ENCODE results near the gene AHRR. TPM values are rescaled to one million over a fixed set of nuclear protein-coding genes. Genes with fewer than 3 reads are reported as not detected.

AHRR gene
- total RNA-seq, 1 donor from 2014 or later, result 1.4 TPM

DNA sequence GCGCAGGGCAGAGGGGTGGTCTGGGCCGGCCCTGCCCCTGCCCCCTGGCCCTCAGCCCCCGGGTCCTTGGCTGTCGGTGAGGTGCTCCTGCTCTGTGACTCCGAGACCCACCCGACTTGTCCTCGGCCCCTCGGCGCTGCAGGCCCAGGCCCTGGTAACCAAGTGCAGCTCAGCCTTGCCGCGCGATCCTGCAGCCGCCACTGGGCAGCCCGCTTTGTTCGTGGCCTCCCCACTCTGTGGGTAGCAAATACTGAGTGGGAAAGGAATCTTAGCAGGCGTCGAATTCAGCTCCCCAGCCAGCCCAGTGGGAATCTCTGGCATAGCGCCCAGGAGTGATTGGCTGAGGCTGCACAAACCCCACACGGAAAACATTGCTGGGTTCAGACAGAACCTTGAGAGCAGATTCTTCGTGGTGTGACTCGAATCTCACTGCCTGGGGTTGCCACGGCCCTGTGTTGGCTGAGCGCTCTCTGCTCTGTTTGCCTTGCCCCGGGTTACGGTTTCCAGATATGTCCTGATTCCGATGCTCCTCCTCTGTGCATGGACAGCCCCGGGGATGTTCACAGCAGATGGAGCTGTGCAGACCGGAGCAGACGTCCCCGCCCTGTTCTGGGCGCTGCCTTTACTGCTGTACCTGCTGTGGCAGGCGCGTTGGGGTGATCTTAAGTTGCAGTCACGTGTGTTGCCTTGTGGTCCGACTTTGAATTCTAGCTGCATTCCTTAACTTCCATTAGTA lies 108.1 kb downstream of the AHRR start:
- DNase-seq, result no peak
- H3K36me3 ChIP-seq, result no peaks in the 10 kb centered on the region
- H3K4me3 ChIP-seq, result no peak overlapping the region
- intact Hi-C loops (cut with micrococcal nuclease), result no loop called here
- H3K27ac ChIP-seq (replicated peaks), result no peak overlapping the region
- TF ChIP-seq, protein P1, sequence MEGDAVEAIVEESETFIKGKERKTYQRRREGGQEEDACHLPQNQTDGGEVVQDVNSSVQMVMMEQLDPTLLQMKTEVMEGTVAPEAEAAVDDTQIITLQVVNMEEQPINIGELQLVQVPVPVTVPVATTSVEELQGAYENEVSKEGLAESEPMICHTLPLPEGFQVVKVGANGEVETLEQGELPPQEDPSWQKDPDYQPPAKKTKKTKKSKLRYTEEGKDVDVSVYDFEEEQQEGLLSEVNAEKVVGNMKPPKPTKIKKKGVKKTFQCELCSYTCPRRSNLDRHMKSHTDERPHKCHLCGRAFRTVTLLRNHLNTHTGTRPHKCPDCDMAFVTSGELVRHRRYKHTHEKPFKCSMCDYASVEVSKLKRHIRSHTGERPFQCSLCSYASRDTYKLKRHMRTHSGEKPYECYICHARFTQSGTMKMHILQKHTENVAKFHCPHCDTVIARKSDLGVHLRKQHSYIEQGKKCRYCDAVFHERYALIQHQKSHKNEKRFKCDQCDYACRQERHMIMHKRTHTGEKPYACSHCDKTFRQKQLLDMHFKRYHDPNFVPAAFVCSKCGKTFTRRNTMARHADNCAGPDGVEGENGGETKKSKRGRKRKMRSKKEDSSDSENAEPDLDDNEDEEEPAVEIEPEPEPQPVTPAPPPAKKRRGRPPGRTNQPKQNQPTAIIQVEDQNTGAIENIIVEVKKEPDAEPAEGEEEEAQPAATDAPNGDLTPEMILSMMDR (IDR thresholded peaks at IDR 0.05; ENCODE audit: borderline replicate concordance), result no peak
- peaks cover 8% of the 10 kb centered on the region for H3K27me3 ChIP-seq (ENCODE audit: low read depth)
- H3K9me3 ChIP-seq (replicated peaks), result no peaks in the 10 kb centered on the region
- H3K4me1 ChIP-seq, result peaks cover 10% of the 10 kb centered on the region

DNA sequence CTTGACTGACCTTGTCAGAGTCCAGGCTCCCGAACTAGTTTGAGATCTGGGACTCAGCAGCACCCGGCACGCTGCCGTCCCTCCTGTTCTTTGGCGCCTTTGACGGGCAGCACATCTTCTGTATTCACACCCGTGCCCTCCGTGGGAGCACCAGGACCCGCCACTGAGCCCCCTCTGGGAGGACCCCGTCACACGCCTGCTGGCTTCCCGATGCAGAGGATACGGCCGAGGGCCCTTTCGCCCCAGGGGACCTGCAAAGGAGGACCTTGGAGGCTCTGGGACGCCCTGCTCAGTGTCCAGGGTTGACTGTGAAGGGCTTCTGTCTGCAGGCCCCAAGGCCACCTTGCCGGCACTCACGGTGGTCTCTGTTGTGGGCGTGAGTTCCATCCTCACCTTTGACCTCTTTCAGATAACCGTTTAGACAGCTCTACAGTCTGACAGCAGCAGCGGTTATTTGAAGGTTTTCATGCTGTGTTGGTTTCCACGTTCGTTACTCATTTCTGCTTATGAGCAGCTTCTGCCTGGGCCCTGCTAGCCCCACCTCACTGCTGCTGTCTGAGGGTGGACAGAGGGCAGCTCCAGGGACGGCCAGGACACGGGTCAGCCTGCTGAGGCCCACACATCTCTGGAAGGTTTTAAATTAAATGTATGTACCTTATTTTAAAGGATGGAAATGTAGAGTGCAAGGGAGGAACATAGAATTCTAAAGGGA lies 108.9 kb downstream of the AHRR start:
- no peak for DNase-seq
- no peak overlapping the region for H3K27ac ChIP-seq (replicated peaks)
- peaks cover 4% of the 10 kb centered on the region for H3K27me3 ChIP-seq (ENCODE audit: low read depth)
- intact Hi-C loops (cut with micrococcal nuclease), result no loop called here
- no peak overlapping the region for H3K4me3 ChIP-seq
- peaks cover 10% of the 10 kb centered on the region for H3K4me1 ChIP-seq
- TF ChIP-seq, protein P1 (IDR thresholded peaks at IDR 0.05; ENCODE audit: borderline replicate concordance), result no peak
- no peaks in the 10 kb centered on the region for H3K9me3 ChIP-seq (replicated peaks)
- H3K36me3 ChIP-seq, result no peaks in the 10 kb centered on the region

DNA sequence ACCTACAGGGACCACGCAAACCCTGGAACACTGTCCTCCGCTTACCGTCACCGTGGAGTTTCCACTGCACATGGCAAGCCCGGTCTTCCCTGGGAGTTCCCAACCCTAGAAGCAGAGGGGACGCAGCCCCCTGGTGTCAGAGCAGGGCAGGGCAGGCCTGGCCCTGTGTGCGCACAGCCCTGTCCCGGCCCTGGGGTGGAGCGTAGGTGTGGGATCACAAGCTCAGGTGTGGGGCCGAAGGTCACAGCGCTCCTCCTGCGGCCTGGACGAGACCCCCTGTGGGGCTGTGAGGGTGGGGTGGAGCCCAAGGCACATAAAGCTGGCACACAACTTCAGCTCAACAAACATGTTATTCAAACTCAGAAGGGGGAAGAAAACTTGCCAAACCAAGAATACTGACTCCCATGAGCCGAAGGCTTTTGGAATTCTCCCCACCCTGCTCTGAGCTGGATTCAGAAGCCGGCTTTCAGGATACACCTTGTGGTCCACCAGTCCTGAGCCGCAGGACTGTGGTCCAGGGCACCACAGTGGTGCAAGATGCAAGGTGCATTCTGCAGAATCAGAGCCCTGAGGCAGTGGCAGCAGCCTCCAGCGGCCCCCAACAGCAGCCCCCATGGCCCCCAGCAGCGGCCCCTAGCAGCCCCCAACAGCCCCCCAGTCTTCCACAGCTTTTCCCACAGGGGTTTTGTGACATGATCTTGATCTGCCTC lies 109.6 kb downstream of the AHRR start:
- Histone ChIP-seq H3K27me3 (ENCODE audit: low read depth) (peaks cover 4% of the 10 kb centered on the region), H3K36me3 (no peaks in the 10 kb centered on the region), H3K4me3 (no peak overlapping the region), H3K4me1 (peaks cover 10% of the 10 kb centered on the region), H3K27ac (replicated peaks) (no peak overlapping the region), H3K9me3 (replicated peaks) (no peaks in the 10 kb centered on the region)
- intact Hi-C loops (cut with micrococcal nuclease), result no loop called here
- no peak for DNase-seq
- TF ChIP-seq, protein P1 (IDR thresholded peaks at IDR 0.05; ENCODE audit: borderline replicate concordance), result peak; percentile 73

DNA sequence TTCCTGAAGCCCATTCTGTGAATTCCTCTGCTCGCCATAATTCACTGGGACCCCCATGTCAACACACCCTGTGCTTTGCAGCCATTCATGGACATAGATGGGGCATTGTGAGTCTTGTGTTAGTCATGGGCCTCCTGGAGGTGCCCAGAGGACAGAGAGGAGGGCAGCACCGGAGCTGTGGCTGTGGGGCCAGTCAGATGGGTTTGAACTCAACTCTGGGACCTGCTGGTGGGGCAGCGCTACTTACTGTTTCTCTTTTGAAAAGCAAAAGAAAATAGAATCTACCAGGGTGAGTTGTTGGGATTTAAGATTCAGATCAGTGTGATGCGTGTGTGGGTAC lies 110.2 kb downstream of the AHRR start:
- H3K4me1 ChIP-seq, result peaks cover 10% of the 10 kb centered on the region
- H3K9me3 ChIP-seq (replicated peaks), result no peaks in the 10 kb centered on the region
- TF ChIP-seq, protein P1 (IDR thresholded peaks at IDR 0.05; ENCODE audit: borderline replicate concordance), result no peak
- peaks cover 4% of the 10 kb centered on the region for H3K27me3 ChIP-seq (ENCODE audit: low read depth)
- no peak overlapping the region for H3K4me3 ChIP-seq
- H3K27ac ChIP-seq (replicated peaks), result no peak overlapping the region
- no peak for DNase-seq
- intact Hi-C loops (cut with micrococcal nuclease), result no loop called here
- no peaks in the 10 kb centered on the region for H3K36me3 ChIP-seq

DNA sequence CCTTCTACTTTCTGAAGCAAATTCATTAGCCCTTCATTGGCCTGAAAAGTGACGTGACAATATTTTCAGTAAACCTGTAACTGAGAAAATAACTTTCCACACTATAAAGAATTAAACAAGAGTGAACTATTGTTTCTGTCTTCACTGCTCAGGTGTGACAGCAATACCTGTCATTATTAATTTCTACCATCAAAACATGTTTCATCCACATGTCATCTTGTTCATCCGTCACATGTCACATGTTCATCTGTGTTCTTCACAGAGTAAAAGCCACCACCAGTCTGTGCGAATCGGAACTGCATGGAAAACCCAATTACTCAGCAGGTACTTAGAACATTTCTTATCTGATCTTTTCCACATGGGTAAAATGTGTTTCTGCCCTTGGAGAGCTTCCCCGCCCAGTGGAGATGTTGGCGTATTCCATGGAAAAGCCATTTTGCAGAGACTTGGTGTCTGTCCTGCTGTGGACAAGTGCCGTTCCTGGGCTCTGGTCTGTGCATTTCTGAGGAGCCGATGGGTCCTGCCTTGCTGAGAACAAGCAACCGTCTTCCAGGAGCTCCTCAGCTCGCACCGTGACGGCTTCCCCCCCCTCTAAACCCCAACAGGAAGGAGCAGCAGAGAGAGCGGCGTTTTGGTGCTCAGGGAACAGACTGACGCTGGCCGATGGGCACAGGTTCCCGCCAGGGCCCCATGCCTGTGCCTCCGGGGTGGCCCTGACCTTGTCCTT lies 110.8 kb downstream of the AHRR start:
- no peak overlapping the region for H3K27ac ChIP-seq (replicated peaks)
- no peak overlapping the region for H3K4me3 ChIP-seq
- TF ChIP-seq, protein P1 (IDR thresholded peaks at IDR 0.05; ENCODE audit: borderline replicate concordance), result no peak
- DNase-seq, result no peak
- peaks cover 4% of the 10 kb centered on the region for H3K27me3 ChIP-seq (ENCODE audit: low read depth)
- H3K4me1 ChIP-seq, result peaks cover 10% of the 10 kb centered on the region
- H3K36me3 ChIP-seq, result no peaks in the 10 kb centered on the region
- no peaks in the 10 kb centered on the region for H3K9me3 ChIP-seq (replicated peaks)
- intact Hi-C loops (cut with micrococcal nuclease), result no loop called here
